Head of caudate nucleus (tissue), 42 donors: ENCODE data around the gene SH3TC1.

Experiments used
- DNase-seq, 42 donors: peaks; one replicate each; pipeline versions ENCODE4 v3.0.0 to v3.0.0-alpha.2; 2020 to 2021; ENCODE audit warnings: mixed read lengths in 7 of 42
- intact Hi-C: fragments of 100-400 bp; cut with DNase I; formaldehyde crosslinking; loops from one replicate; pipeline ENCODE4 v1.15.0; 2022

The SH3TC1 gene

GRCh38 chr4:8277356-8278008 is 78.4 kb downstream of the SH3TC1 start:
- no peak for DNase-seq

GRCh38 chr4:8278009-8278395 is 78.9 kb downstream of the SH3TC1 start:
- no peak for DNase-seq
- intact Hi-C loops = no loop called here

More at GRCh38 chr4:8277356-8278008, 78.4 kb downstream of the SH3TC1 start:
- intact Hi-C loops = no loop called here

DNA sequence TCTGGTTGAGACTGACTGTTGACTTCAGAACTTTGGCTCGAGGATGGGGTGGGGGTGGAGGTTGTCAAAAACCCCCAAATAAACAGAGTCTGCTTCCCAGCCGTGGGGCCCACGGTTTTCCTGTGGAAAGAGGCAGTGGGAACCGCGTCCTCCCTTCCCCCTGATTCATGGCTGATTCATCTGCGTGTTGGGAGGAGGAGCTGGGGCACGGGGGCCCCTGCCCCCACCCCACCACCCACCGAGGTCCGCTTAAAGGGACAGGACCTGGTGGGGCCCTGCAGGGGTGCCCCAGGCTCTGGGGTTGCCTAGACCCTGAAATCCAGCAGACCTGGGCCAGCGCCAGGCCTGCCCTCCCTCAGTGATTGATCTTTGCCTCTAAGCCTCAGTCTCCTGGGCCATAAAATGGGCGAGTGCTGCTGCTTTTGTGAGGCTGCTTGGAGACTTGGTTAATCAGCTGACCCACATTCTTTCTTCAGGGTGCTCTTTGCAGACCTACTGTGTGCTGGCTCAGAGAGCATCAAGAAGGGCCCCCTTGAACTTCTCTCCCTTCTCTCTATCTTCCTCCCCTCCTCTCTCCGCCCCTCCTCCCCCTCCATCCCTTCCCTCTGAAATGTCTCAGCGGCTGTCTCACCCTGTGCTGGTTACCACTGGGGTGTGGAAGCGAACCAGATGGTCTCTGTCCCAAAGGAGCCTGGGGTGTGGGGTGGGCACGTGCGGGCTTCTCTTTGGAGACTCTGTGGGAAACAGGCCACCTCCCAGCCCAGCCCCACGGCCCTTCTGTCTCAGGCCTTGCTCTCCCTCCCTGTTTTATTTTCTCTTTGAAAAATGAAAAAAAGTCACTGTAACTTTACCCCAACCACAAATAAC is 79.6 kb downstream of the SH3TC1 start:
- intact Hi-C loops = no loop called here
- no peak for DNase-seq

GRCh38 chr4:8279321-8280157 is 80.4 kb downstream of the SH3TC1 start:
- no peak for DNase-seq
- intact Hi-C loops = no loop called here

DNA sequence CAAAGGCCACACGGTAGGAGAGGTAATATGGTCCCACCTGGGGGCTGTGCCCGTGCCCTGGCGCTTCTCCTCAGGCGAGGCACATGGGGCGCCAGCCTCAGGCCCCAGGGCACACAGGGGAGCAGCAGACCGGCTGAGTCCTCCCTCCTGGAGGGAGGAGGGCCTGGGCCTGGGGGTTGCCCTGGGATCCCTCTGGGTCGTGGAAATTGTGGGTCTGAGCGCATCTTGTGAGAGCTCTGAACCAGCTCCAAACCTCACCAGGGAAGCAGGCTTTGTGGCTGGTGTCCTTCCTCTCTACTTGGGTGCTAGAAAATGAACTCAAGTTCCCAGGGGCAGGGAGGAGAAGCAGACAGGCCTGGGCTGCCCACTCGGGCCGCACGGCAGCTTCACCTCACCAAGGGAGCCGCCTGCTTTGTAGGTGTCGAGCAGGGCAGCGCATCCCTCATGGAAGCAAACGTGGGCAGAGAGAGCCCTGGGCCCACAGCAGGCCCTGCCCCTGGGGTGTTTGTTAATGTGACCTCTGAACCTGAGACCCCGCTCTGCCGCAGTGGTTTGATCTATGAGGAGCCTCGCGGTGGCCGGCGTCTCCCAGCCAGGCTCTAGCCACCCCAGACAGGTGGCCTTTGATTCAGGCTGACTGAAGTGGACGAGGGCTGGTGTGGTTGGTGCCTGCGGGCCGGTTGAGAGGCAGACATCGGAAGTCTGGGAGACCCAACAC is 81.2 kb downstream of the SH3TC1 start:
- intact Hi-C loops = no loop called here
- no peak for DNase-seq

DNA sequence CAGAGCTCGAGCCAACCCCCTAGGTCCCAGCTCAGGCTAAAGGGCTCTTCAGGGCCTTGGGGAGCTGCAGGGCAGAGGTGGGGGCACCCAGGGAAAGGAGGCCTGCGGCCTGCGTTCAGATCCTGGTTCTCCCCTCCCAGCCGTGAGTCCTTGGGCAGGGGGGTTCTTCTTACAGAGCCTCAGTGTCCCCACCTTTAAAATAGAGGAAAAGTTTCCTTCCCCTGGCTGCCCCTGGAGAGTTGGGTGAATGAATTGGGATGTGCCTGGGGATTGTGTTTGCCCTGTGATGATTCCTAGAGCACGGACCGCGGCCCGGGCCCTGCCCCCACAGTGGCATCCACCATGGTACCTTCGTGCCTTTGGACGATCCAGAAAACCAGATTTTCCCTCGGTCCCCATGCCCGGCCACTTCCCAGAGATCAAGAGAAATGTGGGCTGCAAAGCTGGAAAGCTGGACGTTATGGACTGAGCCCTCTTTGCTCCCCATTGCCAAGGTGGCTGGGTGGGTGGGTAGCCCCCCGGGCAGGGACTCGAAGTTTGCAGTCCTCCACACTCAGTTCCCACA is 81.9 kb downstream of the SH3TC1 start:
- no peak for DNase-seq

GRCh38 chr4:8281519-8282133 is 82.5 kb downstream of the SH3TC1 start:
- DNase-seq = no peak
- intact Hi-C loops = no loop called here

More for the DNA sequence above, 81.9 kb downstream of the SH3TC1 start:
- intact Hi-C loops = no loop called here

DNA sequence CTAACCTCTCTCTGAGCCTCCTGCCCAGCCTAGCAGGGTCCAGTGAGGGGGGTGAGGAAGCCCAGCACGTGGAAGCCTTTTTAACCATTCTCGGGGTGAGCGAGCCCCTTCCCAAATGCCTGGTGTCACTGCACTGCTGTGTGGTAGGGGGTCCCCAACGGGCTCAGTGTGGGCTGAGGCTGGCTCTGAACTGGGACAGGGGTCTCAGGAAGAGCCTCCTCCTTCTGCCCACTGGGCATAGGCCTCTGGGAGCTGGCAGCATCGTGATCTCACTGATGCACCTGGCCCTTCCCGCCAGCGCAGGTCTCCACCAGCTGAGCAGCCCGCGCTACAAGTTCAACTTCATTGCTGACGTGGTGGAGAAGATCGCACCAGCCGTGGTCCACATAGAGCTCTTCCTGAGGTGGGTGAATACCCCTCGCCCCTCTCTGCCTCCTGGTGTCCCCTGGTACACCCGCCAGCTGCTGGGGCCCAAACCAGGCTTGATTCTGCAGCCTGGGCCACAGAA is 83.1 kb downstream of the SH3TC1 start:
- no peak for DNase-seq
- intact Hi-C loops = no loop called here

DNA sequence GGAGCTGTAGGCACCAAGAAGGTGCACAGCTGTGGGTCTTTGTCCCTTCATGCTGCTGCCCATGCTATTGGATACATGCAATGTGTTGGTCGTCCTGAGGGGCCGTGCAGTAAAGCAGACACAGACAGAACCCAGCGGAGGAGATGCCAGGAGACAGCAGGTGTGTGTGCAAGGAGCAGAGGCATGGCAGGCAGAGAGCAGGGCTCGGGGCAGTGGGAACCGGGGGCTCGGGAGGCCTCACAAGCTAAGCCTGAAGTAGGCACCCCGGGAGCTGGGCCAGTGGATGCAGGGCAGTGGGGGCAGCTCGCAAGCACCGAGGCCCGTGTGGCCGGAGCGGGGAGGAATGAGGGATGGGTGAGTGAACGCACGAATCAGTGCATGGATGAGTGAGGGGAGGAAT is 83.7 kb downstream of the SH3TC1 start:
- DNase-seq = no peak
- intact Hi-C loops = no loop called here

GRCh38 chr4:8283161-8283560 is 84.1 kb downstream of the SH3TC1 start:
- intact Hi-C loops = no loop called here
- no peak for DNase-seq

- no peak for DNase-seq
- intact Hi-C loops = no loop called here
Measured at GRCh38 chr4:8283631-8284121, 84.6 kb downstream of the SH3TC1 start.

GRCh38 chr4:8284391-8284790 is 85.3 kb downstream of the SH3TC1 start:
- DNase-seq = no peak
- intact Hi-C loops = no loop called here

- DNase-seq = no peak
- intact Hi-C loops = no loop called here
Measured at GRCh38 chr4:8285143-8285975, 86.3 kb downstream of the SH3TC1 start.

- intact Hi-C loops = no loop called here
- DNase-seq = no peak
Measured at GRCh38 chr4:8285976-8286718, 87.1 kb downstream of the SH3TC1 start.

DNA sequence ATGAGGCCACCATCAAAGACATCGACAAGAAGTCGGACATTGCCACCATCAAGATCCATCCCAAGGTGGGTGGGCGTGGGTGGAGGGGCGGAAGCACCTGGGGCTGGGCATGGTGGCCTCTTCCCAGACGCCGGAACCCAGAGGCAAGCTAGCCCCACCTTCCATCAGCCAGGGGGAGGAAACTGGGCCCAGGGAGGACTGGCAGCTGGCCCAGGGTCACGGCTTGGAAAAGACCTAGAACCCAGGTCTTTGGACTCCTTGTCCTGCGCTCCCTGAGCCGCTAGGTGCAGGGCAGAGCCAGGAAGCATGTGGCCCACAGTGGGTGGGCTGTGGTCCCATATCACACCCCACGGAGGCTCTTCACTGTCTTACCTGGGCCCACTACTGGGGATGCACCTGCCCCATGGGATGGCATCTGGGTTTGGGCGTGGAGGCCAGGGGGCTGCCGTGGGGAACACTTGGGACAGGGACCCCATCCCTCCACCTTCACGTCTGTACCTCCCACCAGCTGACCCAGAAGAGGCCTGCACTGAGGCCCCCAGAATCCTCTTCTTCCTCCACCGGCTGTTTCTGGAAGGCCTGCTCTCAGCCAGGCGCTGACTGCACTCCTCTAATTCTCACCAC is 87.7 kb downstream of the SH3TC1 start:
- intact Hi-C loops = no loop called here

More for the DNA sequence above, 87.7 kb downstream of the SH3TC1 start:
- no peak for DNase-seq
